ENCODE results near the gene COMMD1.
"Not testable (repeated sequence)": the region's sequence is repeated elsewhere in the genome, so short reads cannot be mapped to it uniquely, and the experiment has no call there.

- not testable (repeated sequence) for TF ChIP-seq CTCF (IDR thresholded peaks at IDR 0.05; ENCODE audit: low read length); EZH2 (optimal IDR thresholded peaks at IDR 0.05; ENCODE audit: low read depth, low read length); EZH2phosphoT487 (IDR thresholded peaks at IDR 0.05; ENCODE audit: low read length)
Measured at GRCh38 chr2:62126239-62126638, 220.8 kb downstream of the COMMD1 start.
